ENCODE results near the gene GLRA2. TPM values are rescaled to one million over a fixed set of nuclear protein-coding genes. Genes with fewer than 3 reads are reported as not detected.

The GLRA2 gene
- polyA plus RNA-seq, 1 donor (not counting 4 experiments of a cell fraction or from before 2014, with no cell fraction given), result not detected

GRCh38 chrX:14698790-14699189, 169.5 kb downstream of the GLRA2 start:
- FAIRE-seq (no peak), DNase-seq (ENCODE audit: low read depth, low spot score) (no peak)
- H3K9ac ChIP-seq (ENCODE audit: control insufficient read depth, extremely low read depth, insufficient read depth, low read length), result no peak overlapping the region
- TF ChIP-seq EZH2 (IDR thresholded peaks at IDR 0.05; ENCODE audit: low read length) (no peak), CTCF (optimal IDR thresholded peaks at IDR 0.05 in 1 of 3, IDR thresholded peaks at IDR 0.05 in 1 of 3, conservative IDR thresholded peaks at IDR 0.05 in 1 of 3; ENCODE audit: extremely low read depth in 1 of 3, insufficient read depth in 2 of 3, low read length in 3 of 3) (no peak)
- no peaks in the 10 kb centered on the region for H3K79me2 ChIP-seq (ENCODE audit: control insufficient read depth, insufficient read depth, low read length)
- H3K4me2 ChIP-seq (ENCODE audit: control insufficient read depth, extremely low read depth, insufficient read depth, low read depth, low read length), result no peak overlapping the region
- no peaks in the 10 kb centered on the region for H4K20me1 ChIP-seq (ENCODE audit: control insufficient read depth, extremely low read depth, insufficient read depth, low read length)
- no peak overlapping the region for H3K27ac ChIP-seq (ENCODE audit: control insufficient read depth, insufficient read depth, low read length)
- dilution Hi-C loops (cut with MboI; ENCODE audit: extremely low pct_ligation_motif_present, low sequenced_read_pairs), result no loop called here
- no peaks in the 10 kb centered on the region for H3K9me3 ChIP-seq (ENCODE audit: control insufficient read depth, low read depth, low read length)
- H3K36me3 ChIP-seq (ENCODE audit: control insufficient read depth in 2 of 2, extremely low read depth in 1 of 2, insufficient read depth in 2 of 2, low read length in 2 of 2), result no peaks in the 10 kb centered on the region
- no peaks in the 10 kb centered on the region for H3K4me1 ChIP-seq (ENCODE audit: control insufficient read depth, extremely low read depth, insufficient read depth, low read length)
- H3K4me3 ChIP-seq (ENCODE audit: control insufficient read depth in 2 of 3, extremely low read depth in 1 of 3, insufficient read depth in 2 of 3, low read depth in 1 of 3, low read length in 3 of 3), result no peak overlapping the region
- H2AFZ ChIP-seq (ENCODE audit: control insufficient read depth, low read length), result no peak overlapping the region
- H3K27me3 ChIP-seq (ENCODE audit: control insufficient read depth, extremely low read depth, insufficient read depth, low read length), result no peaks in the 10 kb centered on the region
- H3K9me1 ChIP-seq (ENCODE audit: control insufficient read depth, extremely low read depth, insufficient read depth, low read length), result no peaks in the 10 kb centered on the region

- Histone ChIP-seq H3K27me3 (ENCODE audit: control insufficient read depth, extremely low read depth, insufficient read depth, low read length) (no peaks in the 10 kb centered on the region), H3K36me3 (ENCODE audit: control insufficient read depth in 2 of 2, extremely low read depth in 1 of 2, insufficient read depth in 2 of 2, low read length in 2 of 2) (no peaks in the 10 kb centered on the region), H3K9me3 (ENCODE audit: control insufficient read depth, low read depth, low read length) (no peaks in the 10 kb centered on the region), H3K9me1 (ENCODE audit: control insufficient read depth, extremely low read depth, insufficient read depth, low read length) (no peaks in the 10 kb centered on the region), H3K9ac (ENCODE audit: control insufficient read depth, extremely low read depth, insufficient read depth, low read length) (no peak overlapping the region), H3K79me2 (ENCODE audit: control insufficient read depth, insufficient read depth, low read length) (no peaks in the 10 kb centered on the region), H4K20me1 (ENCODE audit: control insufficient read depth, extremely low read depth, insufficient read depth, low read length) (no peaks in the 10 kb centered on the region), H3K27ac (ENCODE audit: control insufficient read depth, insufficient read depth, low read length) (no peak overlapping the region), H3K4me1 (ENCODE audit: control insufficient read depth, extremely low read depth, insufficient read depth, low read length) (no peaks in the 10 kb centered on the region), H3K4me3 (ENCODE audit: control insufficient read depth in 2 of 3, extremely low read depth in 1 of 3, insufficient read depth in 2 of 3, low read depth in 1 of 3, low read length in 3 of 3) (no peak overlapping the region), H3K4me2 (ENCODE audit: control insufficient read depth, extremely low read depth, insufficient read depth, low read depth, low read length) (no peak overlapping the region), H2AFZ (ENCODE audit: control insufficient read depth, low read length) (no peak overlapping the region)
- no peak for DNase-seq (ENCODE audit: low read depth, low spot score)
- dilution Hi-C loops (cut with MboI; ENCODE audit: extremely low pct_ligation_motif_present, low sequenced_read_pairs), result no loop called here
- TF ChIP-seq EZH2 (IDR thresholded peaks at IDR 0.05; ENCODE audit: low read length) (no peak), CTCF (optimal IDR thresholded peaks at IDR 0.05 in 1 of 3, IDR thresholded peaks at IDR 0.05 in 1 of 3, conservative IDR thresholded peaks at IDR 0.05 in 1 of 3; ENCODE audit: extremely low read depth in 1 of 3, insufficient read depth in 2 of 3, low read length in 3 of 3) (no peak)
- no peak for FAIRE-seq
Measured at GRCh38 chrX:14700982-14701381, 171.6 kb downstream of the GLRA2 start.

All from keratinocyte (primary cell).